Germinal center (tissue), 1 donor: ENCODE data around the gene ATL2.
"Not testable (repeated sequence)": the region's sequence is repeated elsewhere in the genome, so short reads cannot be mapped to it uniquely, and the experiment has no call there.

ENCODE experiments used
- DNase-seq: peaks from one replicate; pipeline ENCODE4 v3.0.0; 2012; ENCODE audit warnings: mixed read lengths, low spot score

ATL2 gene

DNA sequence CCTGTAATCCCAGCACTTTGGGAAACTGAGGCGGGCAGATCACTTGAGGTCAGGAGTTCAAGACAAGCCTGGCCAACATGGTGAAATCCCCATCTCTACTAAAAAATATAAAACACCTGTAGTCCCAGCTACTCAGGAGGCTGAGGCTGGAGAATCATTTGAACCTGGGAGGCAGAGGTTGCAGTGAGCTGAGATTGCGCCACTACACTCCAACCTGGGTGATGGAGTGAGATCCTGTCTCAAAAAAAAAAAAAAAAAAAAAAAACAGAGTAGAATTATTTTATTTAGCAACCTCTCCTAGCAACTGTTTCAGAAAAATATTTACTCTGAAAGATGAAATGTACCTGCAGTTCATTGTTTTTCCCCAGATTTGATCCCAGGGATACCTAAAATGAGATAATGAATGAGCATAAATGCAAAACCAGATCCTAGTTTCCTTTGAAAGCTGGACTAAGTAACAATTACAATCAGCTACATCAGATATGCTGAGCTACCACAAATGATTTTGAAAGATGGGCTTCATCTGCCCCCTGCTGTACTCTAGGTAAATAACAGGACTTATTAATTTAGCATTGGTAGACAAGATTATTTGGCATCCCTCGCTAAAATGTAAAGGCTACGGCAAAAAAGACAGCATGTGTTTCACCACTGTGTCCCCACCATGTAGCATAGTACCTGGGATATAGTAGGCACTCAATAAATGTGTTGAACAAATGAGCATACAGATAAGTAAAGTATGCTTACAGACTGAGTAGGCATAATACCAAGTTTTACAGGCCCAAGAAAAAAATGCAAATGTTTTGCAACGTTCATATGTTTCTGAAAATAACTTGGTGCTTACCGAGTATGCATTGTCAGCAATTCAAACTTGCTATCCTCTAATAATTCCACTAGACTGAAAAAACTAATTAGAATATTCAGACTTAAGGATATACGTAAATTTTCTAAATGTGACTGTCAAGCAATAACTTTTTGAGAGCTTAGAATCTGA is 102.5 kb downstream of the ATL2 start:
- peak; percentile 63 for DNase-seq

DNA sequence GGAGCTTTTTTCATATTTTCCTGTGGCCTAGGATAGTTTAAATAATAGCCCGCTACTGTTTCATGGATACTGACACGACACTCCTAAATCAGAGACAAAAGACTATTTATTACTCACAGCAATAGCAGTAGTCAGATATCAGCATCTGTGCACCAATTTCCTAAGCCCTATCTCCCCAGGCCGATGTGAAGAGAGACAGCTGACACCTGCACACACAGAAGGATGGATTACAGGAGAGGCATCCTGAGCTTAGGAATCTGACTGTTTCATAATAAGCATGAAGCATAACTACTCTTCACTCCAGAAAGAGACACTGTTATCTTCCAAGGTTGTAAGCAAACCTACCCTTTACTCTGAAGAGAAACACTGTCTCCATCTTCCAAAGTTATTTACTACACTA is 105.4 kb downstream of the ATL2 start:
- DNase-seq = no peak

DNA sequence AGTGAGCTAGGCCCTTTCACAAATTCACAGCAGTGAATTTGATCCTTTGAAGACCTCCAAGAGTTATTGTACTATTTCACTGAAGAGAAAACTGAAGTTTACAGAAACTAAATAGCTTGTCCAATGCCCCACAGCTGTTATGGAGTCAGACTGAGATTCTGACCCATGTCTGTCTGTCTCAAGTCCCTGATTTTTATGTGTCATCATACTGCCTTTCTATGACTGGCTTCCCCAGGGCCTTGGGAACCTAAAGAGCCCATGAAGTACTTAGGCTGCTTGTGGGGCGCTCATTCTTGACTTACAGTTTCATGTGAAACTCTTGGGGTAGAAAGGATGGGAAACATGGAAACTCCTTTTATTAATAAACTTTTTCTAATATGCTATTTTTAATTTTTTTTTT is 107.7 kb downstream of the ATL2 start:
- DNase-seq = no peak

DNA sequence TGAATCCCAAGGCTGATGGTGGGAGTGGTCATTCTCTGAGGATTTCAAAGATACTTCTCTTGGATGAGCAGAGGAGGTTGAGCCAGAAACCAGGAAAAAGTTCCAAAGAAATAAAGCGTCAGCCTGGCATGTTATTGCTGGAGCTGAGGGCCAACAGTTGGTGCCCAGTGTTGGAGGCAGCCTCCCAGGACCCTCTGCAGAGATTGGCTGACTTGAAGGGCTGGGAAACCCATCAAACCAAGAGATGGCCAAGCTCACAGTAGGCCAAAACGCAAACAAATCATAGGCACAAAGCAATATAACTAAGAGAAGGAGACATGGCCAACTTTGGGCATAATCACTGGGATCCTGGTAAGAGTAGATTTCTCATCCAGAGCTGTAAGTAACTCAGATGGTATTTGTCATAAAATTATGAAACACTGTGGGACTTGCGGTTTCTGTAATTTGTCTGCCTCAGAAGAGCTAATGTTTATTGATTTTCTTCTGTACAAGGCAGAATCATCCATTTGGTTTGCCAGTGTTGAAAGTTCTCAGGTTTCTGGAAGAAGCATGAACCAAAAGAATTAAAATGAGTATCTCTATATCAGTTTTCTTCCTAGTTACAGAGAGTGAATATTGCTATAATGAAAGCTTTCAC is 108.3 kb downstream of the ATL2 start:
- no peak for DNase-seq

DNA sequence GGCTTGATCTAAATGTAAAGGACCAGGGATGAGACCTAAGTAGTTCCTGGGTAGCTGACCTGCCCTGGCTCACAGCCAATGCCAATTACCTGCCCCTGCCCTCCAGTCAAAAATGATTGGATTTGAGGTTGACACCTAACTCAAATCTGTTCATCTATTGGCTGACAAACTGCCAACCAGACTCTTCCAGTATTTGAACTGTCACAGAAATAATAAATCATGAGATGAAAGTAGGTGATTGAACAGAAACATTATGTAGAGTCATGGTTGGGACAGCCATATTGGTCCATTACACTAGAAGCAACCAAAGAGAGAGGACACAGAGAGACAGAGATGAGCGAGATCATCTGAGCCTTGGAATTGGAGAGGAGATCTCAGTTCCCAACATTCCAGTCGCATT is 109.1 kb downstream of the ATL2 start:
- no peak for DNase-seq

DNA sequence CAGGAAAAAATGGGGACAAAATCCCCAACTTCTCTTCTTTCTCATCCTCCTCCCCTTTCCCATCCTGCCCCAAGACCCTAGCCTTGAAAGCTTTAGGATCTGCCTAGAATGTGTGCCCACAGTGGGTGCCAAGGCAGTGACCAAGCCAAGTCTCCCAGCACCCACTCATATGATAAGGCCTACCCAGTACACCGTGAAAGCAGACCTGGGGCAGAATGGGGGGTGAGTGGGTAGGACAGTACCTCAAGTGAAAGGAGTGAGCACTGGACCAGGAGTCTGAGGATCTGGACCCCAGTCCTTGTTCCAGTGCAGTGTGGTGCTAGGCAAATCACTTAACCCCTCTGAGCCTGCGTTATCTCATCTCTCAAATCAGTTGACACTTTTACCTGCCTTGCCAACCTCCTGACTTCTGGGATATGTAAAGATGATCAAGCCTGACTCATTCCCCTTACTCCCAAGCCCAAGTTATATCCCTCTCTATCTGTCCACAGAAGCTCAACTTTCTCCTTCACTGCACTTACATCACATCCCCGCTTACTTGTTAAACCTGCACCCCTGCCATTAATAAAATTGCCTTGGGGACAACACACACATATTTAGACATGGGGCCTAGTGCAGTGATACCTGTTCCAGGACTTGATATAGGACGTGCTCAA is 109.7 kb downstream of the ATL2 start:
- DNase-seq = no peak

DNA sequence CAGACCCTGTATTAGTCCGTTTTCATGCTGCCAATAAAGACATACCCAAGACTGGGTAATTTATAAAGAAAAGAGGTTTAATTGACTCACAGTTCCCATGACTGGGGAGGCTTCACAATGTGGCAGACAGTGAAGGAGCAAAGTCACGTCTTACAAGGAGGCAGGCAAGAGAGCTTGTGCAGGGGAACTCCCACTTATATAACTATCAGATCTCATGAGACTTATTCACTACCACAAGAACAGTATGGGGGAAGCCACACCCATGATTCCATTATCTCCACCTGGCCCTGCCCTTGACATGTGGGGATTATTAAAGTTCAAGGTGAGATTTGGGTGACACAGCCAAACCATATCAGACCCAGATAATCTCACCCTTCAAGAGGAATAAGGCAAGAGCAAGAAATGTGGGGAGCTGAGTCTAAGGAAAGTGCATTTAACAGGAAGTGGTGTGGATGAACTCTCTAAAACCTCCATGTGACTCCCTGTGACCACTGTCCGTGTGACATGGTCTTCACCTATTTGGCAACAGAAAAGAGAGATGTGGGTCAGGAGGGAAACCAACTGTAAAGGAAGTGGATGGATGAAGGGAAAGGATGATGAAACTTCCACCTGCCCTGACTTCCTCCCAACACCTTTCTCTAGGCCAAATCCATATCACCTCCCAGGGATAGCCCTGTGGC is 110.6 kb downstream of the ATL2 start:
- DNase-seq = no peak

DNA sequence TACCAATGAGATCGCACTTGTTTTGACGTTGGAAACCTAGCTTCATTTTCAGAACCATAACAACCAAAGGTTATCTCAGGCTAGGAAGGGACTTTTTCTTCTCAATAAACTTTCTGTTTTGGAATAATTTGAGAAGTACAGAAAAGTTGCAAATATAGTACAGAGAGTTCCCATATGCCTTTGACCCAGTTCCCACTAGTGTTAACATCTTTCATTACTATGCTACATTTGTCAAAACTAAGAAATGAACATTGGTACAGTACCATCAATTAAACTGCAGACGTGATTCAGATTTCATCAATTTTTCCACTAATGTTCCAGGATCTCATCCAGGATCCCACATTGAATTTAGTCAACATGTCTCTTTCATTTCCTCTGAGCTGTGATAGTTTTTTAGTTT is 111.6 kb downstream of the ATL2 start:
- DNase-seq = no peak

DNA sequence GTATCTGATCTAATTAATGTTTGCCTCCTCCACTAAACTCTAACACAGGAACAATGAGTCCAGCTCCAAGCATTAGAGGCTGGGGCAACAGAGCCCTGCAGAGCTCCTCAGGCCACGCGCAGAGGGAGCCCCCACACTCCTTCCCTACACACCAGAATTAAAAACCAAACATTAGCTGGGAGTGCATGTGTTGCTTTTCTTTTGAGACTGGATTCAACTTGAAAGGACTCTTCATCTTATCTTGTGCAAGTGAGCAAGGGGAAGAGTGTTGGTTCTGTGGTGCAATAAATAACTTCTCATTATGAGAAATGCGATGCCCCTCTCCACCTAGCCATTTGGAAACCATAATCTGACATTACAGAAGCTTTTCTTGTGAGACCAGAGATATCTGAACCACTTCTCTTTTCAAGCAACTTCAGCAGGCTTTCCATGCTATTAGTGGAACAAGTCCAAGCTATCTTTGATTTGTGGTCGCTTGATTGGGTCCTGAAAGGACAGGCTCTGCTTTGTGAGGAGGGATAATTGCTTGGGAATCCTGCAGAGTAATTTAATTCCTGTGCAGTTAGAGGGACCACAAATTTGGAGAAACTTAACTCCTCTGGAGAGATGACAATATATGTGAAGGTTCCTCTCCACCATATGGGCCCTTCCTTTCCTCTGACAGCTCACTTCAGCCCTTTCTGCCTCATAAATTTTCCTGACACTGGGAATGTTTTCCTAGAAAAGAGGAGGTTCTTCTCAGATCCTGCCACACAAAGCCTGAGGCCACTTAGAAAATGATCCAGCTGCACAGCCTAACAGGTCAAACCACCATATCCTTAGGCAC is 112.5 kb downstream of the ATL2 start:
- DNase-seq = no peak

DNA sequence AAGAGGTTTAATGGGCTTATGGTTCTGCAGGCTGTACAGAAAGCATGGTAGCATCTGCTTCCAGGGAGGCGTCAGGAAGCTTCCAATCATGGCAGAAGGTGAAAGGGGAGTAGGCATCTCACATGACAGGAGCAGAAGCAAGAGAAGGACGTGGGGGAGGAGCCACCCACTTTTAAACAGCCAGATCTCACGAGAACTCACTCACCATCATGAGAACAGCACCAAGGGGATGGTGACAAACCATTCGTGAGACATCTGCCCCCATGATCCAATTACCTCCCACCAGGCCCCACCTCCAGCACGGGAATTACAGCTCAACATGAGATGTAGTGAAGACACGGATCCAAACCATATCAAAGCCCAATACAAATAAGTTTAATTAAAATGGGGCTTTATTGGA is 113.8 kb downstream of the ATL2 start:
- DNase-seq = no peak

DNA sequence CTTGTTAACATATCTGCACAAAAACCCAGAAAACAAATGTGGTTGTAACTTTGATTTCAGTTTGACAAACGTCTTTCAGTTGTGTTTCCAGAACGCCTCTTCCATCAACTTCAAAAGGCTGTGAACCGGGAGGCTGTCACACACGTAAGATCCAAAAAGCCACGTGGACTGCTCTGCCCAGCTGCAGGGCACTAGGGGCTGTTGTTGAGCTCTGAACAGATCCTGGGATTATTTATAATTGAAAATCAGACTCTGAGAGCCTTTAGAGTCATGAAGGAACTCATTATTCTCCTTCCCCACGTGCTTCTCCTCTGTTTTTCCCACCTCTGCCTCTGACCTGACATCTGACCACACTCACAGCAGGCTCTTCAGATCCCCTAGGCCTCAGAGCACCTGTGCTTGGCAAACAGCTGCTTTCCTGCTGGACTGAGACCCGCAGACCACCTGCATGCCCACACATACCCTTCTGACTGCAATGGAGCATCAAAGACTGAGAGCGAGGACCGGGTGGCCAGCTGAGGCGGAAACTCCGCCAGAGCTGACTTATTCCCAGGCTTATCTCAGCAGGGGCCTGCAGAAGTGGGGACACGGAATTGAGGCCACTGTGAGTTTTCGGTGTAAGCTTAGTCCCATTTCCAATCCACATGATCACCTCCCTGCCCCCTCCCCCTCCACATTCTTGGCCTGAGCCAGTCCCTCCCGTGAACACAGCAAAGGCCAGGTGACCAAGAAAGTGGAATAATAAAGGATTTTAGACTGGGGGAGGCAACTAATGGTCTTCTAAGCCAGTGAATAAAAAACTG is 114.8 kb downstream of the ATL2 start:
- no peak for DNase-seq

DNA sequence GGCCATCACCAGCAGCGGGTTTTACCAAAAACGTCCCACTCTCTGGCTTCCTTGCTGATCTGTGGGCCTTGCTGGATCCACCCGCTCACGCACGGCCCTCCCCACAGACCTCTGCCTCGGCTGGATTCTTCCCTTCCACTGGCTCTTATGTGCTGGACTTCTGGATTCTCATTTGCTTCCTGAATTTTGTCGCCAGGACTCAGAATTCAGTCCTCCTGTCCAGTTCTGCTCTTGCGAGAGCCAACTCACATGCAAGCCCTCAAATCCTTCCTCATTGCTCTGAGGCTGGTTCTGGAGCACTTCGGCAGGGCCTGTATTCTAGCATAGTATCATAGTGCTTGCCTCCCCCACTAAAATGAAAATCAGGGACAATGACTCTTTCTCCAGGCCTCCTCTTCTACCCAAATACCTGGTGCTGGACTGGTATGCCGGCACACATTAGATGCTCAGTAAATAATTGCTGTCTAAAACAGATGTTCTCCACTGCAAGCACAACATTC is 115.5 kb downstream of the ATL2 start:
- DNase-seq = no peak

DNA sequence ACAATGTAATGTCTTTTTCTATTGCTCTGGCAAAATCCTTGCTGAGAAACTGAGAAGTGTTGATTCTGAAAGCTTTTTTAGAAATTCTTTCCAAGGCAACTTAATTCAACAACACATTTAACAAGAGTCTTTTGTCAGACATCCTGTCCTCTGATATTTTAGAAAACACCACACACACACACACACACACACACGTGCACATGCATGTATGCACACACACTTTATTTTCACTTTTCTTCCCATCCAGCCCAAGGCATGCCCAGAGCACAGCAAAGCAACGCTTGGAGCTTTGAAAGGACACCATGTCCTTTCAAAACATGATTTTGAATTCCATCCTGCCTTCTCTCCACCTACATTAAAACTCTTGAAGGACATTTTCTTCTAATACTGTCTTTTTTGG is 116.1 kb downstream of the ATL2 start:
- DNase-seq = no peak

DNA sequence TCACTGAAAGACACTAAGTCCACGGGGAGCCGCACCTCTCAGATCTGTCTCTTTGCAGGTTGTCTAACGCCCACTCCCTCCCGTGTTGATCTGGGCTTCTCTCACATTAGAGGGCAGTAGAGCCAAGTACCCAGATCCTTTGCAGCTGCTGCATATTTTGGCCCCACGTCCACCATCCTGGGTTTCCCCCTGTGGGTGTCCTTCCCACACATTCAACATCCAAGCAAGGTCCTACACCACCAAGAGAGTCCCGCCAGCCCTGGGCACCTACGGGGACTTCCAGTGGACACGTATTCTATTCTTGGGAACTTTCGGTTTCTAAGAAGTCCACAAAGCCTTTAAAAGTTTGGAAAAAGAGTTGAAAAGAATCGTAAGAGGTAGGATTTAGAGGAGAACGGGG is 116.6 kb downstream of the ATL2 start:
- no peak for DNase-seq

DNA sequence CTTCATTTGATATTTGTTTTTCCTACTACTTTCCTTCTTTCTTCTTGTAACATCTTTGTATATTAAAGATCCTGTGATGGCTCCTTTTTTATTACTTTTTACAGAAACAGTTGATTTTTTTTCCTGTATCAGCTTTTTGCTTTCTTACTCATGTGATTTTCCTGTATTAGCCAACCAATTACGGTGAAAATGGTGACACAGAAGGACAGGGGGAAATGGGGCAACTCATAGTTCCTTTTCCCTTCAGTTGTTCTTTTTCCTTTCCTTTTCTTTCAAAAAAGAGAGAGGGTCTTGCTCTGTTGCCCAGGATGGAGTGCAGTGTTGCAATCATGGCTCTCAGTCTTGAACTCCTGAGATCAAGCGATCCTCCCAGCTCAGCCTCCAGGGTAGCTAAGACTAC is 117.8 kb downstream of the ATL2 start:
- no peak for DNase-seq

DNA sequence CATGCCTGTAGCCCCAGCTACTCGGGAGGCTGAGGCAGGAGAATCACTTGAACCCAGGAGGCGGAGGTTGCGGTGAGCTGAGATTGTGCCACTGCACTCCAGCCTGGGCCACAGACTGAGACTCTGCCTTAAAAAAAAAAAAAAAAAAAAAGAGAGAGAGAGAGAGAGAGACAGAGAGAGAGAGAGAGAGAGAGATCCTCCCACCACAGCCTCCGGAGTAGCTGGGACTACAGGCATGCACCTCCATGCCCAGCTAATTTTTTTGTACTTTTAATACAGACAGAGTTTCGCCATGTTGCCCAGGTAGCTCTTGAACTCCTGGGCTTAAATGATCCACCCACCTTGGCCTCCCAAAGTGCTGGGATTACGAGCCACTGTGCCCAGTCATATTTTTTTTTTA is 119.4 kb downstream of the ATL2 start:
- not testable (repeated sequence) for DNase-seq

DNA sequence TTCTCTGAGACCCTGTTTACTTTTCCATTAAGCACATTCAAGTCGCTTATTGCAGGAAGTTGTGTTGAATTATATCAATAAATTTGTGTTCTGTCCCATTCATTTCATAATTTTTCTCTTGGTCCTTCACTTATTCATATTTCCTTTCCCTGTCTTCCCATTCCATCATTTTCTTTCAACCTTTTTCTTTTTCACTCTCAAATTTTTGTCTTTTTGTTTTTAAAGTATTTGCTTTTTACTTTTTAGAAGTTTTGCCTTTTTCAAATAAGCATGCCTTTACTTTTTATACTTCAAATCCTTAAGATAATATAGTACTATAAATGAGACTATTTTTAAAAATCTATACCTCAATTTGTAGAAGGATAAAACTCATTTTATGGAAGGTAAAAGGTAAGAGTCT is 120.5 kb downstream of the ATL2 start:
- no peak for DNase-seq

DNA sequence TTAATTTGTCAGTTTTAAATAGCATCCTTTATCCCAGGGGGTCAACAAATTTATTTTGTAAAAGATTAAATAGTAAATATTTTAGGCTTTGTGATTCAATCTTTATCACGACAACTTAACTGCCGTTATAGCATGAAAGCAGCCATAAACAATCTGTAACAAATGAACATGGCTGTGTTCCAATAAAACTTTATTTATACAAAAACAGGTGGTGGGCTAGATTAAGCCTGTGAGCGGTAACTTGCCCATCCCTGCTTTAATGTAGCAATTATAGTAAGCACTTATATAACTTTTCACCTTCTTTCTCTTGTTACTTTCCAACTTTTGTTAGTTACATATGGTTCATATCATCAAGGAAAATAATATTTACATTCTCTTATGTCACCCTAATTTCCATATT is 121.9 kb downstream of the ATL2 start:
- no peak for DNase-seq

DNA sequence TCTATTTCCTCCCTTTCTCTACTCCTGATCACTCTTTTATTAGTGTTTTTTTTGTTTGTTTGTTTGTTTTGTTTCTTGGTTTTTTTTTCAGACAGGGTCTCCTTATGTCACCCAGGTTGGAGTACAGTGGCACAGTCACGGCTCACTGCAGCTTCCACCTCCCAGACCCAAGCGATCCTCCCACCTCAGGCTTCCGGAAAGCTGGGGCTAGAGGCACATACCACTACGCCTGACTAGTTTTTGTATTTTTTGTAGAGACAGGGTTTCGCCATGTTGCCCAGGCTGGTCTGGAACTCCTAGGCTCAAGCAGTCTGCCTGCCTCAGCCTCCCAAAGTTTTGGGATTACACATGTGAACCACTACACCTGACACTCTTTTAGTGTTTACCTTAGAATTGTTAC is 122.3 kb downstream of the ATL2 start:
- no peak for DNase-seq

DNA sequence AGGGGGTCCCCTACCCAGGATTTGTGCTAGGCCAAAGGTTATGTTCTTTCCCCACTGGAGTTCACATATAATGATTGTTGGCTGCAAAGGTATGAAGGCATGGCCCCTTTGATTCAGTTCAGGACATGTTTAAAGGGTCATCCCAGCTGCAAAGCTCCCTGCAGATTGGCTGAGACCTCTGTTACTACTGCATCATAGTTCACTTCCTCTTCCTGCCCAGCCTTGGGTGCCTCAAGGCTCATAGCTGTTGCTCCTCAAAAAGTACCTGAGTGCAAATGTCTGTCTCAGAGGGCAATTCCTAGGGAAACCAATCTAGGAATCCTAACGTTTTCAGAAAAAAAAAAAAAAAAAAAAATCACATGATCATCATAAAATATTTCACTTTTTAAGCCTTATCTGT is 125.1 kb downstream of the ATL2 start:
- DNase-seq = no peak

DNA sequence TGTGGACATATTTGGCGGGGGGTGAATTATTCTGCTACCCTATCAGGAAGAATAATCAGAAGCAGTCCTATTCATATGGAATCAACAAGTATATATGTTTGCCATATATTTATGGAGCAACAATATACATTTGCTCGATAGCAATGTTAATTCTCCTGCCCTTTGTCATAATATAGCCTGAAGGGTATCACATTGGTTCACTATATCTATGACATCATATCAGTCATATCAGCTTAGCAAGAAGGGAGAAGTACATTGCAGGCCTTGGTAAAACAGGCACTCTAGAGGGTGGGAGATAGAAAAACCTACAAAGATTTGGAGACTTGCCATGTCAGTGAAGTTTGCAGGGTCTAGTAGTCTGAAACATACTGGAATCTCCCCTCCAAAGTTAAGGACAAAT is 128.4 kb downstream of the ATL2 start:
- no peak for DNase-seq
